GM19351 (cell line): Measurements from ENCODE around the gene ZGLP1.

Experiments
- ATAC-seq: cut with Tn5 transposase; IDR thresholded peaks from one replicate; pipeline ENCODE4 v1.9.1; 2021; ENCODE audit warnings: mild to moderate bottlenecking, moderate library complexity; ENCODE audit not compliant: unreplicated experiment

The ZGLP1 gene

DNA sequence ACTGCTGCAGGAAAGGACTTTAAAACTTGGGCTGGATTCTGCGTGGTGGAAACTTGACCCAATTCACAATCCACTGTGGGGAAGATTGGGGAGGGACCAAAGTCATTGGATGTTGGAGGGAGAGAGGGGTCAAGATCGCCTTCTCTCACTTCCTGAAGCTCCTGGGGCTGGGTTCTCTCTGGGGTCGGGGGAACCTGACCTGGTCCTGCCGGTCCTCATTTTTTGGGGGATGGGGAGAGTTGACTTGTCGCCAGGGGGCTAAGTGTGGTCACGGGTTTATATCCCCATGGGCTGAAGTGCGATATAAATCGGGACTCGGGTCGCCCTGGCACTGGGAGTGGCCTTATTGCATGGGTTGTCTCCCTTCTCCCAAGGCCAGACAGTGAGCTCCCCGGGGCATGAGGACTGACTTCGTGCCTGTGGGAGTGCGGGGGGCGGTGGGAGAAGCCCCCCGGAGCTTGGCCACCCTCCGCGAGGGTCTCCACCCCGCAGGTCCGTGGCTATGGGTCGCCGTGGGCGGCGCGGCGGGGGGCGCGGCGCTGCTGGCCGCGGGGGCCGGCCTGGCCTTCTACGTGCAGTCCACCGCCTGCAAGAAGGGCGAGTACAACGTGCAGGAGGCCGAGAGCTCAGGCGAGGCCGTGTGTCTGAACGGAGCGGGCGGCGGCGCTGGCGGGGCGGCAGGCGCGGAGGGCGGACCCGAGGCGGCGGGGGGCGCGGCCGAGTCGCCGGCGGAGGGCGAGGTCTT is 13.6 kb downstream of the ZGLP1 start:
- no peak for ATAC-seq

DNA sequence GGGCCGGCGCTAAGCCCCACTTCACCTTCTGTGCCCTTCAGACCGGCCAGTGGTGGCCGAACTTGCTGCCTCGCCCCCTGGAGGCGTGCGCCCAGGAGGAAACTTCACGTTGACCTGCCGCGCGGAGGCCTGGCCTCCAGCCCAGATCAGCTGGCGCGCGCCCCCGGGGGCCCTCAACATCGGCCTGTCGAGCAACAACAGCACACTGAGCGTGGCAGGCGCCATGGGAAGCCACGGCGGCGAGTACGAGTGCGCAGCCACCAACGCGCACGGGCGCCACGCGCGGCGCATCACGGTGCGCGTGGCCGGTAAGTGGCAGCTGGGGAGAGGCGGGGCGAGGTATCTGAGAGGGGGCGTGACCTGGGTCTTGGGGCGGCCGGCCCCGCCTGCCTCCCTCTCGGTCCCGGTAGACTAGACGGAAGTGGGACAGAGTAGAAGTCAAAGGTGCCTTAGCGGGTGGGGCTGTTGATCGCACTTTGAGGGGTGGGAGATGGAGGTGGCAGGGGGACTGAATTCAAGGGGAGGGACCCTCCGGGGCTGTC is 14.2 kb downstream of the ZGLP1 start:
- ATAC-seq = no peak

DNA sequence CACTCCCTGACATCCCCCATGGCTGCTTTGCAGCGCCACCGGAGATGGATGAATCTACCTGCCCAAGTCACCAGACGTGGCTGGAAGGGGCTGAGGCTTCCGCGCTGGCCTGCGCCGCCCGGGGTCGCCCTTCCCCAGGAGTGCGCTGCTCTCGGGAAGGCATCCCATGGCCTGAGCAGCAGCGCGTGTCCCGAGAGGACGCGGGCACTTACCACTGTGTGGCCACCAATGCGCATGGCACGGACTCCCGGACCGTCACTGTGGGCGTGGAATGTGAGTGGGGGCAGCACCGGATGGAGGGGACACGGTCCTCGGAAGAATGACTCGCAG is 15.3 kb downstream of the ZGLP1 start:
- no peak for ATAC-seq

DNA sequence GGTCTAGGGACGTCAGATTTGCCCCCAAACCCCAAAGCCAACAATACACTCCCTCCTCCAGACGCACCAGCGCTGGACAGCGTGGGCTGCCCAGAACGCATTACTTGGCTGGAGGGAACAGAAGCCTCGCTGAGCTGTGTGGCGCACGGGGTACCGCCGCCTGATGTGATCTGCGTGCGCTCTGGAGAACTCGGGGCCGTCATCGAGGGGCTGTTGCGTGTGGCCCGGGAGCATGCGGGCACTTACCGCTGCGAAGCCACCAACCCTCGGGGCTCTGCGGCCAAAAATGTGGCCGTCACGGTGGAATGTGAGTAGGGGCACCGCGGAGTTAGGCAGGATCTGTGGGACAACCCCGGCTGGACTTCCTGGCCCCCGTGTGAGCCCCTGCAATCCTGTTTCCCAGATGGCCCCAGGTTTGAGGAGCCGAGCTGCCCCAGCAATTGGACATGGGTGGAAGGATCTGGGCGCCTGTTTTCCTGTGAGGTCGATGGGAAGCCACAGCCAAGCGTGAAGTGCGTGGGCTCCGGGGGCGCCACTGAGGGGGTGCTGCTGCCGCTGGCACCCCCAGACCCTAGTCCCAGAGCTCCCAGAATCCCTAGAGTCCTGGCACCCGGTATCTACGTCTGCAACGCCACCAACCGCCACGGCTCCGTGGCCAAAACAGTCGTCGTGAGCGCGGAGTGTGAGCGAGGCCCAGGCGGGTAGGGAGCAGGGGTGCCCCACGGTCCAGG is 15.8 kb downstream of the ZGLP1 start:
- no peak for ATAC-seq

DNA sequence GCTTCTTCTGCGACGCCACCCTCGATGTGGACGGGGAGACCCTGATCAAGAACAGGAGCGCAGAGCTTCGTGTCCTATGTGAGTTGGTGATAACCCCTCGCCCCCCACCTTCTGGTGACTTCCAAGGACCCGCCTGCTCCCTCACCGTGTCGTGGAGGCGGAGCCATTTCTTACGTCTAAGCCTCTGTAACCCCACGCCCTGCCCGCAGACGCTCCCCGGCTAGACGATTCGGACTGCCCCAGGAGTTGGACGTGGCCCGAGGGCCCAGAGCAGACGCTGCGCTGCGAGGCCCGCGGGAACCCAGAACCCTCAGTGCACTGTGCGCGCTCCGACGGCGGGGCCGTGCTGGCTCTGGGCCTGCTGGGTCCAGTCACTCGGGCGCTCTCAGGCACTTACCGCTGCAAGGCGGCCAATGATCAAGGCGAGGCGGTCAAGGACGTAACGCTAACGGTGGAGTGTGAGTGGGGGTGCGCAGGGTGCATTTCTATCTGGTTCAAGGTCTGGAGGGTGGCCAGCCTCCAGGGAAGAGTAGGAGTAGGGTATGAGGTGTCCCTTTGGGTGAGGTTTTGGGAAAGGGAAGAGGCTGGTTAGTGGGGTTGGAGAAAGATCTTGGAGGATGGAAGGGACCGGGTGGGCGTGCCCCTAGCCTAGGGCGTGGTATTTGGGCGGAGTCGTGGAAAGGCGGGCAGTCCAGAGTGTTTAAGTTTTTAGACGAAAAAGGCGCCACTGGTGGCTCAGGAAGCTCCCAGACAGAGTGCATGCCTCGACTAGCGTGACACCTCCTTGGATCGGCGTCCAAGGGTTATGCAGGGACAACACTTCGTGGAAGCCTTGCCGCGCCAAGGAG is 16.6 kb downstream of the ZGLP1 start:
- no peak for ATAC-seq

DNA sequence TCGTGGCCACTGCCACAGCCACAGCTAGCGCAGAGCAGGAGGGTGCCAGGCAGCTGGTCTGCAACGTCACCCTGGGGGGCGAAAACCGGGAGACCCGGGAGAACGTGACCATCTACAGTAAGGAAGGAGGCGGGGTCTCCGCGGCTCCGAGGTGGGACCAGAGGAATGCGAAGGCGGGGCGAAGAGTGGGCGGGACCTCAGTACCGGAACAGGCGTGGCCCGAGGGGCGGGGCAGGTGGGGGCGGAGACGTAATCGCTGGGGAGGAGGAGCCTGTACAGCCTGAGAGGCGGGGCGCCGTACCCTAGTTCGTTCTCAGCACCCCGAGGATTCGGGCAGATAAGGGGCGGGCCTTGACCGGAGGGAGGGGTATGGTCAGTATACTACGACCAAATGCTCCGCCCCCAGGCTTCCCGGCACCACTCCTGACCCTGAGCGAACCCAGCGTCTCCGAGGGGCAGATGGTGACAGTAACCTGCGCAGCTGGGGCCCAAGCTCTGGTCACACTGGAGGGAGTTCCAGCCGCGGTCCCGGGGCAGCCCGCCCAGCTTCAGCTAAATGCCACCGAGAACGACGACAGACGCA is 17.3 kb downstream of the ZGLP1 start:
- peak; percentile 60 for ATAC-seq

DNA sequence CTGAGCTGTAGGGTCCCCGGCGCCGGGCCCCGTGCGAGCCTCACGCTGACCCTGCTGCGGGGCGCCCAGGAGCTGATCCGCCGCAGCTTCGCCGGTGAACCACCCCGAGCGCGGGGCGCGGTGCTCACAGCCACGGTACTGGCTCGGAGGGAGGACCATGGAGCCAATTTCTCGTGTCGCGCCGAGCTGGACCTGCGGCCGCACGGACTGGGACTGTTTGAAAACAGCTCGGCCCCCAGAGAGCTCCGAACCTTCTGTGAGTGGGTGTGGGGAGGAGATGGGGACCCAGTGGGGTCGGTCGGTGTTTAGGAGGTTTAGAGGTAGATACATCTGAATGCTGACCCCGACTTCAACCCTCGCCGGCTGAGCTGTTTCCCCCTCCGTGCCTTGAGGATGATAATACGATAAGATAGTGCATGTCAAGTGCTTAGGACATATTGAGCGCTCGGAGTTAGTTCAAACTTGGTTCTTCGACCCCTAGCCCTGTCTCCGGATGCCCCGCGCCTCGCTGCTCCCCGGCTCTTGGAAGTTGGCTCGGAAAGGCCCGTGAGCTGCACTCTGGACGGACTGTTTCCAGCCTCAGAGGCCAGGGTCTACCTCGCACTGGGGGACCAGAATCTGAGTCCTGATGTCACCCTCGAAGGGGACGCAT is 17.9 kb downstream of the ZGLP1 start:
- no peak for ATAC-seq

- ATAC-seq = no peak
Measured at GRCh38 chr19:10290876-10291553, 18.6 kb downstream of the ZGLP1 start.

- ATAC-seq = no peak
Measured at GRCh38 chr19:10290357-10290875, 19.2 kb downstream of the ZGLP1 start.

GRCh38 chr19:10289836-10290356 is 19.7 kb downstream of the ZGLP1 start, which contains the start of gene ICAM5:
ICAM5 (plus strand) TSS chr19:10289952; CDS start chr19:10290044, 92 bp downstream.
- no peak for ATAC-seq

GRCh38 chr19:10289167-10289835 is 20.3 kb downstream of the ZGLP1 start:
- ATAC-seq = no peak

DNA sequence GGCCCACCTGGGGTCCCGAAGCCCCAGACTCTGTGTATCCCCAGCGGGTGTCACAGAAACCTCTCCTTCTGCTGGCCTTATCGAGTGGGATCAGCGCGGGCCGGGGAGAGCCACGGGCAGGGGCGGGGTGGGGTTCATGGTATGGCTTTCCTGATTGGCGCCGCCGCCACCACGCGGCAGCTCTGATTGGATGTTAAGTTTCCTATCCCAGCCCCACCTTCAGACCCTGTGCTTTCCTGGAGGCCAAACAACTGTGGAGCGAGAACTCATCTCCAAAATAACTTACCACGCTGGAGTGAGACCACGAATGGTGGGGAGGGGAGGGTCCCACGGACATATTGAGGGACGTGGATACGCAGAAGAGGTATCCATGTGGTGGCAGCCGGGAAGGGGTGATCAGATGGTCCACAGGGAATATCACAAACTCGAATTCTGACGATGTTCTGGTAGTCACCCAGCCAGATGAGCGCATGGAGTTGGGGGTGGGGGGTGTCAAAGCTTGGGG is 20.9 kb downstream of the ZGLP1 start:
- no peak for ATAC-seq

DNA sequence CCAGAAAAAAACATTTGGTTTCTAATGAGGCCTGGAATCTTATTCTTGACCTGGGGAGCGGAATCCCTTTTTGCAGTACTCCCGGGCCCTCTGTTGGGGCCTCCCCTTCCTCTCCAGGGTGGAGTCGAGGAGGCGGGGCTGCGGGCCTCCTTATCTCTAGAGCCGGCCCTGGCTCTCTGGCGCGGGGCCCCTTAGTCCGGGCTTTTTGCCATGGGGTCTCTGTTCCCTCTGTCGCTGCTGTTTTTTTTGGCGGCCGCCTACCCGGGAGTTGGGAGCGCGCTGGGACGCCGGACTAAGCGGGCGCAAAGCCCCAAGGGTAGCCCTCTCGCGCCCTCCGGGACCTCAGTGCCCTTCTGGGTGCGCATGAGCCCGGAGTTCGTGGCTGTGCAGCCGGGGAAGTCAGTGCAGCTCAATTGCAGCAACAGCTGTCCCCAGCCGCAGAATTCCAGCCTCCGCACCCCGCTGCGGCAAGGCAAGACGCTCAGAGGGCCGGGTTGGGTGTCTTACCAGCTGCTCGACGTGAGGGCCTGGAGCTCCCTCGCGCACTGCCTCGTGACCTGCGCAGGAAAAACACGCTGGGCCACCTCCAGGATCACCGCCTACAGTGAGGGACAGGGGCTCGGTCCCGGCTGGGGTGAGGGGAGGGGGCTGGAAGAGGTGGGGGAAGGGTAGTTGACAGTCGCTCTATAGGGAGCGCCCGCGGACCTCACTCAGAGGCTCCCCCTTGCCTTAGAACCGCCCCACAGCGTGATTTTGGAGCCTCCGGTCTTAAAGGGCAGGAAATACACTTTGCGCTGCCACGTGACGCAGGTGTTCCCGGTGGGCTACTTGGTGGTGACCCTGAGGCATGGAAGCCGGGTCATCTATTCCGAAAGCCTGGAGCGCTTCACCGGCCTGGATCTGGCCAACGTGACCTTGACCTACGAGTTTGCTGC is 22.5 kb downstream of the ZGLP1 start, which contains the start of gene ICAM4:
Gene ICAM4, plus strand, starts transcription at position 153 of the 935 bp plus-strand sequence. Its CDS starts 58 bp downstream, at position 211.
- no peak for ATAC-seq

GRCh38 chr19:10285393-10285792 is 24.2 kb downstream of the ZGLP1 start:
- no peak for ATAC-seq

GRCh38 chr19:10284960-10285278 is 24.7 kb downstream of the ZGLP1 start:
- no peak for ATAC-seq

DNA sequence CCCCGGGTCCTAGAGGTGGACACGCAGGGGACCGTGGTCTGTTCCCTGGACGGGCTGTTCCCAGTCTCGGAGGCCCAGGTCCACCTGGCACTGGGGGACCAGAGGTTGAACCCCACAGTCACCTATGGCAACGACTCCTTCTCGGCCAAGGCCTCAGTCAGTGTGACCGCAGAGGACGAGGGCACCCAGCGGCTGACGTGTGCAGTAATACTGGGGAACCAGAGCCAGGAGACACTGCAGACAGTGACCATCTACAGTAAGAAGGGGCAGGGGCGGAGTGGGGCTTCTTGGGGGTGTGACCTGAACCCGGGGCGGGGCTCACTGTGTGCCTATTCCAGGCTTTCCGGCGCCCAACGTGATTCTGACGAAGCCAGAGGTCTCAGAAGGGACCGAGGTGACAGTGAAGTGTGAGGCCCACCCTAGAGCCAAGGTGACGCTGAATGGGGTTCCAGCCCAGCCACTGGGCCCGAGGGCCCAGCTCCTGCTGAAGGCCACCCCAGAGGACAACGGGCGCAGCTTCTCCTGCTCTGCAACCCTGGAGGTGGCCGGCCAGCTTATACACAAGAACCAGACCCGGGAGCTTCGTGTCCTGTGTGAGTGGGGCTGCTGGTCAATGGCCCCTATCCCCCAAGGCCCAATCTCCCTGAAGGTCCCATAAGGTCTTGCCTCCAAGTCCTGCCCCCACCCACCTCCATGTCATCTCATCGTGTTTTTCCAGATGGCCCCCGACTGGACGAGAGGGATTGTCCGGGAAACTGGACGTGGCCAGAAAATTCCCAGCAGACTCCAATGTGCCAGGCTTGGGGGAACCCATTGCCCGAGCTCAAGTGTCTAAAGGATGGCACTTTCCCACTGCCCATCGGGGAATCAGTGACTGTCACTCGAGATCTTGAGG is 25.3 kb downstream of the ZGLP1 start:
- ATAC-seq = no peak
